GM18502 (cell line): ENCODE data around the gene RBM8A.

Experiments used
- ATAC-seq: cut with Tn5 transposase; IDR thresholded peaks from one replicate; pipeline ENCODE4 v1.9.1; 2021; ENCODE audit warnings: mild to moderate bottlenecking; ENCODE audit not compliant: unreplicated experiment, poor library complexity

Gene RBM8A

DNA sequence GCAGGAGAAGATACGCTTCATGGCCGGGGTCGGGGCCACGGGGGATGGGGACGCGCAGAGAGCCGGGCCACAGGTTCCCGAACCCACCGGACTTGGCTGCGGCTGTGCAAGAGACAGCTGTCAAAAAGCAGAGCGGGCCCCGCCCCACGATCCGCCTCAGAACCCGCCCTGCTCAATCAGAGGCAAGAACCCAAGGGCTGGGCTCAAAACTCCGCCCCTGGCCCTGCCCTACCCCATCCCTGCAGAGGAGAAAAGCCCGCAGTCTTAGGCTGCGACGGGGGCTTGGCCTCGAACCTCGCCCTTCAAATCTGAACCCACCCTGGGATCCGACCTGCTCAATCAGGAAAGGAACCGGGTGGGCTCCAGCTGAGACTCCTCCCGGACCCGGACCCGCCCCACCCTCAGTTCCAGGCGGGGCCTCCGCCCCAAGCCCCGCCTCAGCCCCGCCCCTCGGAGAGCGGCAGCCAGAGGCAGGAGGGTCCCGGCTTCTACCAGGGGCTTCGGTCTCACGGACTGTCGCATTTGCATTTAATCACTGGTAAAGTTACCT is 41.5 kb downstream of the RBM8A start, which contains the start of gene ANKRD35:
Gene ANKRD35, minus strand, starts transcription at position 129 of the 550 bp plus-strand sequence. Its CDS starts 108 bp downstream, at position 21.
- ATAC-seq = peak; percentile 100

DNA sequence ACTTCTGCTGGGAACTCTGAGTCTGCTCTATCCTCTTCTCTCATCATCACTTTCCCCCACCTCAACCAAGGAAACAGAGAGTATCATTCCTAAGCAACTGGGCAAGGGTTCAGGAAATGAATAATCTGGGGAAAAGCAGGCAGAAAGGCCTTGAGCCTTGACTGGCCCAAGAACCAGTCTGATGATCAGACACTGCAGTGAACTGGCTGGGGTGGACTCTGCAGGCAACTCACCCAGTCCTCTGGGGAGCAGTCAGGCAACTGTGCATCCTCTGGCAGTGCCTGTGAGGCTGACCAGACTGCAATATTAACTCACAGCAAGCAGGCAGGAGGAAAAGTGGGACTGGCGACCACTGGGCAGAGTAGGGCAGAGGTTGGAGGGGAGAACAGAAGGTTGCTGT is 42.6 kb downstream of the RBM8A start:
- ATAC-seq = no peak

DNA sequence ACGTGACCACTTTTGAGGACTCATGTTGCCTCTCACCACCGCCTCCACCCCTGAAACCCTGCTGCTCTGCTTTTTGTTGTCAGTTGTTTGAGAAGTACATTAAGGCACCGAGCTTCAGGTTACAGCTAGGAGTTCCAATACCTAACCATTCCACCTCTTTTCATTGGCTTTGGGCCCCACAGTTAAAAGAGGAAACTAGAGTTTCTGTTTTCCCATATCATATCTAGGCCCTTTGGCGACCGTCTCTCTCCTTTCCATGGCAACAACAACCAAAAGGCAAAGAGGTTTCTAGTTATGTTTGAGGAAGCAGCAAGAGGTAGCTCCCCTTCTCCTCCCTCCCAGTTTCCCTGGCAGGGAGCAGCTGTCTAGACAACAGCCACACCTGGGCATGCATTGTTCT is 47.5 kb downstream of the RBM8A start:
- ATAC-seq = no peak

DNA sequence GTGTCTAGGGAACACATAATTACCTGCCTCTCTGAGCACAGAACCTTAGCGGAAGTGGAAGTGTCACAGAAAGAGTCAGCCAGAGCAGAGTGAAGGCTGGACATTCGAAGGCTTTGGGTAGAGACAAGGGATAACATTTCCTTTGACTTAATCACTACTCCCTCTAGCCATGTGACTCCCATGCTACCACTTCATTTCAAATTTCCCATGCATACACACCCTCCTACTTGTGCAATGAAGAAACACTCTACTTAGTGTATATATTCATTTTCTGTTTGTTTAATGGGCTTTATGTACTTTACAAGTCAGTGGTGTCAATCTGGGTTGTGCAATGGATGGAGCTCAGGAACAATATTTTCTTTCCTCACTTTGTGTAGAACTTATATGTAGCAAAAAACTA is 48.6 kb downstream of the RBM8A start:
- ATAC-seq = no peak

DNA sequence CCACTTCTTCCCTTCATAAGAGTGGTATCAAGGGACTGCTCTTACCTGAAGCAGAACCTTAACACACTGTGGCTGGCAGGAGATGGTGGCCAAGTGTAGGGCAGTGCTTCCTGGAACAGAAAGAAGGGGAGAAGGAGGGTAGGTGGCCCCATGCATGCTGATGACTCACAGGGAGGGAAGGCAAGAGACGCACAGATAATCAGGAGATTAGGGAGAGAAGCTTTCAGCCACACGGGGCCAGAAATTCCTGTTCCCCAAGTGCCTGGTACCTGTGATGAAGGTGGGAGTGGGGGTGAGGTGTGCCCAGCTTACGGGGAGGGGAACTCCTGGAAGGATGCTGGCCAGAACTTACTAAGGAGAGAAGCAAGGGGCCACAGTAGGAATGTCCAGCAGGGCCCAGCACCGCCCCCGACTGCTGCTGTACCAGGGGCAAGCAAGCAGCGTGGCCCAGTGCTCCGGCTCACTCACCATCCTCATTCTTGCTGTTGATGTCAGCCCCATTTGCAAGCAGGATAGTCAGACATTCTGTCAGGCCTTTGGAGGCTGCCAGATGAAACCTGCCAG is 49.3 kb downstream of the RBM8A start:
- ATAC-seq = no peak

DNA sequence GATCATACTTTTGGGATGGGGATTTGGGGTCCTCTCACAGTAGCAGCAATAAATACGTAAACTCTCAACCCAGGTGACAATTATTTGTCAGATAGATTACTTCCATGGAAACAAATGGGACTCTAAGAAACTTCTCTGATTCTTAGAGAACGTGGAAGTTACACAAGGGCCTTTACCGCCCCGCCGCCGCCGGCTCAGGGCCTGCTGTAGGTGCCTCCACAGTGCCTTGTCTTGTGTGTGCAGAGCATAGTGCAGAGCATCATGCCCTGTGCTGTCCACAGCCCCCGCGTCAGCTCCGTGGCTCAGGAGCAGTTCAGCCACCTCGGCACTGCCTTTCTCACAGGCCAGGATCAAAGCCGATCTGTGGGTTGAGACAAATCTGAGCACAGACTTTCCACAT is 52.6 kb downstream of the RBM8A start:
- no peak for ATAC-seq

DNA sequence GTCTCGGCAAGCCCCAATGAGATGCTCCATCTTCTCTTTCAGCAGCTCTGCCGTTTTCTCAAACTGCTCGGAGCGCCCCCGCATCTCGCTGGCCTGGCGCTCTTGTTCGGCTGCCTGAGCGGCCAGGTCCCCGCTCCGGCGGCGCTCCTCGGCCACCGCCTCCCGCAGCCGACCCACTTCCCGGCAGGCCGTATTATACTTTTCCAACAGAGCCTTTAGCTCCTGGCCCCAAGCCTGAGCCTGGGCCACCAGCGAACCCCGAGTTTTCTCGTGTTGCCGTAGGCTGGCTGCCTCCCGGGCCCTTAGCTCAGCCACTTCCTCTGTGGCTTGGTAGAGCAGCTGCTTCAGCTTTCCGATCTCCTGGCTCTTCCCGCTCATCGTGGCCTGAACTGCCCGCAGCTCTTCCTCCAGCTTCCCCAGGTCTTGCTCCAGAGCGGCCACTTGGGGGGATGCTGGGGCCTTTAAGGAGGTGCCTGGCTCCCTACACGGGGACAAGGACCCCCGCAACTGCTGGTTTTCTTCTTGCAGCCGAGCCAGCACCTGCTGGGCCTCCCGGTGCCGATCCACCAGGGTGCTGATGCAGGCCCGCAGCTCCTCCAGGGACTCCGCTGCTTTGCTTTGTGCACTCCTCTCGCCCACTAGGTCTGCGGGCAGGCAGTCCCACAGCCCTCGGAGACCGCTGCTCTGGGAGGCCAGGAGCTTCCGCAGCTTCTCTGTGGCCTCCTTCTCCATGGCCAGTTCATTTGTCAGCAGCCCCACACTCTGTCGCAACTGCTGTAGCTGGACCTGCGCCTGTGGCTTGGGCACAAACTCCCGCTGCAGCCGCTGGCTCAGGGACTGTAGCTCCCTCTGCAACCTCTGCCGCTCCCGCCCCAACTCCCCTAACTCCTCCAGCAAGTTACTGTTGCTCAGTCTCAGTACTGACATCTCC is 55.0 kb downstream of the RBM8A start:
- ATAC-seq = no peak
